Measurements from ENCODE around the gene SUN5. TPM values are rescaled to one million over a fixed set of nuclear protein-coding genes. Genes with fewer than 3 reads are reported as not detected.

Gene SUN5
- total and polyA plus RNA-seq, 2 donors (not counting 3 experiments of a cell fraction or from before 2014, with no cell fraction given): not detected

GRCh38 chr20:33025318-33025876 is 21.2 kb upstream of the SUN5 start:
- Histone ChIP-seq H3K4me2 (ENCODE audit: insufficient read depth, low read length) (no peak overlapping the region), H2AFZ (ENCODE audit: low read depth, low read length) (no peak overlapping the region), H3K4me3 (replicated peaks in 1 of 3; ENCODE audit: insufficient read depth in 1 of 3, low read depth in 1 of 3, low read length in 3 of 3) (no peak overlapping the region), H3K27me3 (ENCODE audit: control insufficient read depth in 2 of 2, insufficient read depth in 2 of 2, low read length in 2 of 2) (no peaks in the 10 kb centered on the region), H3K9me3 (replicated peaks; ENCODE audit: control insufficient read depth, insufficient read depth, low read length) (no peaks in the 10 kb centered on the region), H3K36me3 (ENCODE audit: control insufficient read depth in 2 of 2, extremely low read depth in 1 of 2, insufficient read depth in 2 of 2, low read length in 2 of 2) (no peaks in the 10 kb centered on the region), H3K79me2 (ENCODE audit: control insufficient read depth, insufficient read depth, low read length) (no peaks in the 10 kb centered on the region), H3K4me1 (ENCODE audit: control insufficient read depth, extremely low read depth, insufficient read depth, low read length) (no peaks in the 10 kb centered on the region), H4K20me1 (replicated peaks; ENCODE audit: control insufficient read depth, extremely low read depth, insufficient read depth, low read length) (no peaks in the 10 kb centered on the region), H3K9me1 (replicated peaks; ENCODE audit: control insufficient read depth, extremely low read depth, insufficient read depth, low read length) (no peaks in the 10 kb centered on the region), H3K9ac (replicated peaks; ENCODE audit: extremely low read depth, insufficient read depth, low read length) (no peak overlapping the region), H3K27ac (ENCODE audit: insufficient read depth, low read depth, low read length) (no peak overlapping the region)
- no peak for TF ChIP-seq JUN (IDR thresholded peaks at IDR 0.05; ENCODE audit: borderline replicate concordance, insufficient read depth, insufficient read length, low read depth)
- no peak for TF ChIP-seq GATA2 (IDR thresholded peaks at IDR 0.05; ENCODE audit: insufficient read depth, insufficient read length, low read depth, low read length)
- TF ChIP-seq POLR2AphosphoS5 (IDR thresholded peaks at IDR 0.05; ENCODE audit: insufficient read depth, low read depth, low read length): no peak
- no peak for TF ChIP-seq CTCF (IDR thresholded peaks at IDR 0.05; ENCODE audit: extremely low read depth in 1 of 2, insufficient read depth in 1 of 2, low read depth in 1 of 2, low read length in 2 of 2)
- no peak for TF ChIP-seq MYC (IDR thresholded peaks at IDR 0.05; ENCODE audit: low read depth, low read length)
- intact Hi-C loops (cut with micrococcal nuclease): no loop called here
- FAIRE-seq (no peak), DNase-seq (ENCODE audit: low read depth, low spot score) (no peak)
- no TSS peak for BruUV-seq (replicated peaks)
- dilution Hi-C loops (cut with MboI; ENCODE audit: extremely low pct_ligation_motif_present, low sequenced_read_pairs): no loop called here
- POLR2A ChIA-PET: no interaction called here
- CTCF ChIA-PET: no interaction called here
